H1 (cell line): ENCODE measurements around the gene PNMA8C. TPM values are rescaled to one million over a fixed set of nuclear protein-coding genes. Genes with fewer than 3 reads are reported as not detected.

ENCODE experiments used
- CTCF ChIA-PET: fragments of 300-600 bp; sonication (Branson Sonifier 250); formaldehyde crosslinking; loops from one replicate; lab custom pipeline; 2021; ENCODE audit not compliant: partially characterized antibody; lab: Charles Lee
- POLR2A ChIA-PET: fragments of 300-600 bp; sonication (Branson Sonifier 250); formaldehyde crosslinking; loops from one replicate; lab custom pipeline; 2021; ENCODE audit warnings: inconsistent platforms; ENCODE audit not compliant: partially characterized antibody; lab: Charles Lee
- DNase-seq, 2 experiments: peaks; one replicate each; pipeline versions ENCODE4 v3.0.0 to v3.0.0-alpha.2; 2010 to 2022; ENCODE audit warnings: low spot score in 2 of 2, low read depth in 1 of 2, mixed read lengths in 1 of 2
- FAIRE-seq: peaks from 2 replicates; lab custom pipeline; 2011; peaks lifted over from hg19 to GRCh38; lab: Jason Lieb, UNC
- H2AFZ ChIP-seq: 2 replicates; pipeline ENCODE4 v1.8.1; 2012; ENCODE audit warnings: low read length, inconsistent platforms
- H2AK5ac ChIP-seq: 2 replicates; pipeline ENCODE4 v1.6.1; 2013; ENCODE audit warnings: low read depth, low read length
- H2BK120ac ChIP-seq: replicated peaks from 2 replicates; pipeline ENCODE3; 2013; ENCODE audit warnings: low read depth, low read length, inconsistent platforms
- H2BK12ac ChIP-seq: 2 replicates; pipeline ENCODE4 v1.6.1; 2013; ENCODE audit warnings: low read depth, low read length
- H2BK15ac ChIP-seq: 2 replicates; pipeline ENCODE4 v1.6.1; 2013; ENCODE audit warnings: low read length
- H2BK20ac ChIP-seq: 2 replicates; pipeline ENCODE4 v1.6.1; 2013; ENCODE audit warnings: low read length
- H2BK5ac ChIP-seq: 2 replicates; pipeline ENCODE4 v1.6.1; 2013; ENCODE audit warnings: low read depth, low read length
- H3K14ac ChIP-seq: 2 replicates; pipeline ENCODE4 v1.6.1; 2013; ENCODE audit warnings: inconsistent platforms; ENCODE audit not compliant: insufficient read length
- H3K18ac ChIP-seq: 2 replicates; pipeline ENCODE4 v1.6.1; 2013; ENCODE audit warnings: low read length; ENCODE audit errors: extremely low read depth
- H3K23ac ChIP-seq: 2 replicates; pipeline ENCODE4 v1.6.1; 2013; ENCODE audit warnings: inconsistent platforms; ENCODE audit not compliant: insufficient read length
- H3K23me2 ChIP-seq: 2 replicates; pipeline ENCODE4 v1.6.1; 2013; ENCODE audit warnings: low read depth, low read length
- H3K27ac ChIP-seq: 2 replicates; pipeline ENCODE4 v1.6.1; 2011; ENCODE audit warnings: low read depth, low read length, inconsistent platforms
- H3K27me3 ChIP-seq, 4 experiments: replicated peaks in 1 of 4; 1 replicate in 1 of 4; 2 replicates in 3 of 4; pipeline versions ENCODE4 v1.6.1 to v1.8.1; 2011 to 2013; ENCODE audit warnings: low read length in 3 of 4, mild to moderate bottlenecking in 3 of 4, inconsistent platforms in 2 of 4, mixed read lengths in 2 of 4, moderate library complexity in 1 of 4; ENCODE audit not compliant: control insufficient read depth in 3 of 4, insufficient read depth in 3 of 4; ENCODE audit errors: extremely low read depth in 1 of 4
- H3K36me3 ChIP-seq, 4 experiments: 2 replicates each; pipeline versions ENCODE4 v1.6.1 to v1.8.1; 2011 to 2013; ENCODE audit warnings: mild to moderate bottlenecking in 4 of 4, low read length in 3 of 4, moderate library complexity in 2 of 4, control low read depth in 1 of 4, inconsistent platforms in 1 of 4; ENCODE audit not compliant: insufficient read depth in 4 of 4, control insufficient read depth in 2 of 4
- H3K4ac ChIP-seq: replicated peaks from 2 replicates; pipeline ENCODE3; 2013; ENCODE audit warnings: low read length, low read depth, mixed read lengths, inconsistent platforms; ENCODE audit not compliant: insufficient read length
- H3K4me1 ChIP-seq, 4 experiments: replicated peaks in 1 of 4; 1 replicate in 1 of 4; 2 replicates in 3 of 4; pipeline versions ENCODE4 v1.6.1 to v1.8.1; 2011 to 2013; ENCODE audit warnings: low read length in 3 of 4, inconsistent platforms in 2 of 4, mixed read lengths in 1 of 4; ENCODE audit not compliant: insufficient read depth in 4 of 4, control insufficient read depth in 3 of 4
- H3K4me2 ChIP-seq, 2 experiments: 2 replicates each; pipeline versions ENCODE4 v1.6.1 to v1.8.1; 2011 to 2013; ENCODE audit warnings: low read depth in 2 of 2, low read length in 2 of 2, control low read depth in 1 of 2, inconsistent platforms in 1 of 2, mild to moderate bottlenecking in 1 of 2; ENCODE audit not compliant: insufficient read depth in 1 of 2
- H3K4me3 ChIP-seq, 4 experiments: fragments of 200-600, 300-600 bp in 1 of 4; sonication (generic), shearing (Covaris generic), sonication (Bioruptor Twin) in 1 of 4; 2 replicates each; pipeline versions ENCODE4 v1.5.1 to v1.8.1; 2011 to 2016; ENCODE audit warnings: low read length in 4 of 4, low read depth in 3 of 4, control low read depth in 2 of 4, inconsistent platforms in 2 of 4, mild to moderate bottlenecking in 2 of 4, mixed read lengths in 1 of 4, moderate library complexity in 1 of 4; ENCODE audit not compliant: insufficient read depth in 2 of 4; ENCODE audit errors: extremely low read depth in 1 of 4
- H3K56ac ChIP-seq: replicated peaks from 2 replicates; pipeline ENCODE3; 2013; ENCODE audit warnings: low read depth, mild to moderate bottlenecking, mixed read lengths, low read length, inconsistent platforms; ENCODE audit not compliant: insufficient read length
- H3K79me1 ChIP-seq: 2 replicates; pipeline ENCODE4 v1.6.1; 2013; ENCODE audit warnings: low read depth, low read length, control low read depth
- H3K79me2 ChIP-seq, 2 experiments: 2 replicates each; pipeline versions ENCODE4 v1.6.1 to v1.8.1; 2012 to 2013; ENCODE audit warnings: low read length in 2 of 2, mild to moderate bottlenecking in 2 of 2, inconsistent platforms in 1 of 2; ENCODE audit not compliant: insufficient read depth in 2 of 2, control insufficient read depth in 1 of 2
- H3K9ac ChIP-seq, 4 experiments: replicated peaks in 1 of 4; 1 replicate in 1 of 4; 2 replicates in 3 of 4; pipeline versions ENCODE4 v1.6.1 to v1.8.1; 2011 to 2013; ENCODE audit warnings: low read depth in 3 of 4, low read length in 3 of 4, control low read depth in 2 of 4, mild to moderate bottlenecking in 2 of 4, moderate library complexity in 2 of 4, inconsistent platforms in 1 of 4; ENCODE audit errors: extremely low read depth in 1 of 4
- H3K9me3 ChIP-seq, 2 experiments: 2 replicates each; pipeline versions ENCODE4 v1.6.1 to v1.8.1; 2012 to 2013; ENCODE audit warnings: mild to moderate bottlenecking in 2 of 2, moderate library complexity in 2 of 2, control low read depth in 1 of 2, inconsistent platforms in 1 of 2, low read depth in 1 of 2, low read length in 1 of 2, mixed read lengths in 1 of 2; ENCODE audit not compliant: insufficient read depth in 2 of 2
- H4K20me1 ChIP-seq, 2 experiments: replicated peaks in 1 of 2; 2 replicates each; pipeline versions ENCODE3 to v1.8.1; 2011 to 2013; ENCODE audit warnings: inconsistent platforms in 2 of 2, low read length in 2 of 2, mild to moderate bottlenecking in 1 of 2; ENCODE audit not compliant: insufficient read depth in 2 of 2, control insufficient read depth in 1 of 2
- H4K5ac ChIP-seq: 2 replicates; pipeline ENCODE4 v1.6.1; 2013; ENCODE audit warnings: low read length, low read depth, mixed read lengths, inconsistent platforms; ENCODE audit not compliant: insufficient read length
- H4K8ac ChIP-seq: 2 replicates; pipeline ENCODE4 v1.8.0; 2013; ENCODE audit warnings: mild to moderate bottlenecking, moderate library complexity, low read length, inconsistent platforms; ENCODE audit not compliant: insufficient read depth; ENCODE audit errors: extremely low read depth
- H4K91ac ChIP-seq: replicated peaks from 2 replicates; pipeline ENCODE3; 2013; ENCODE audit warnings: low read length, mixed read lengths, inconsistent platforms; ENCODE audit not compliant: insufficient read length
- CBX8 ChIP-seq: fragments of 300-800, 300-1000 bp; sonication (generic); IDR thresholded peaks from 2 replicates; pipeline ENCODE4 v1.7.1; 2016; ENCODE audit warnings: low read depth, low read length, borderline replicate concordance
- CHD2 ChIP-seq: IDR thresholded peaks from 2 replicates; pipeline ENCODE4 v1.6.1; 2012; ENCODE audit warnings: low read length, improper control_type of control experiment
- CTCF ChIP-seq, 3 experiments: IDR thresholded peaks; 1 replicate in 2 of 3; 2 replicates in 1 of 3; pipeline versions ENCODE4 v1.5.1 to v1.6.1; 2011; ENCODE audit warnings: low read length in 3 of 3, mild to moderate bottlenecking in 3 of 3, inconsistent platforms in 2 of 3, low read depth in 1 of 3, moderate library complexity in 1 of 3; ENCODE audit not compliant: insufficient read depth in 1 of 3; ENCODE audit errors: control extremely low read depth in 1 of 3
- JUN ChIP-seq: IDR thresholded peaks from 2 replicates; pipeline ENCODE4 v1.6.1; 2011; ENCODE audit warnings: low read depth, mild to moderate bottlenecking, improper control_type of control experiment, low read length
- KDM4A ChIP-seq: IDR thresholded peaks from one replicate; pipeline ENCODE4 v1.7.1; 2012; ENCODE audit warnings: low read depth, mild to moderate bottlenecking, moderate library complexity, low read length, inconsistent platforms; ENCODE audit not compliant: severe bottlenecking
- NRF1 ChIP-seq: IDR thresholded peaks from 2 replicates; pipeline ENCODE4 v1.6.1; 2011; ENCODE audit warnings: mild to moderate bottlenecking, low read depth, low read length, improper control_type of control experiment
- POLR2AphosphoS5 ChIP-seq: IDR thresholded peaks from 2 replicates; pipeline ENCODE4 v1.6.1; 2011; ENCODE audit warnings: low read depth, low read length
- TEAD4 ChIP-seq: IDR thresholded peaks from 2 replicates; pipeline ENCODE4 v1.6.1; 2012; ENCODE audit warnings: low read depth, low read length, inconsistent platforms, mixed read lengths
- YY1 ChIP-seq: IDR thresholded peaks from 2 replicates; pipeline ENCODE4 v1.6.1; 2011; ENCODE audit warnings: low read depth, mild to moderate bottlenecking, low read length
- WGBS, 2 experiments: shearing (Covaris generic) in 1 of 2; methylation state at CpG; one replicate each; pipeline versions ENCODE4 v1.1.6 to v1.1.7; 2013 to 2015; ENCODE audit warnings: low lambda C conversion rate in 2 of 2, mixed read lengths in 2 of 2, inconsistent platforms in 1 of 2, low coverage in 1 of 2, missing lambda C conversion rate in 1 of 2; ENCODE audit not compliant: insufficient replicate concordance in 2 of 2, insufficient coverage in 1 of 2, insufficient read length in 1 of 2; ENCODE audit errors: extremely low coverage in 1 of 2, missing lambda C conversion rate in 1 of 2; 5-methylcytosine and 5-hydroxymethylcytosine counted together
- polyA plus RNA-seq, 7 experiments: library from polyadenylated mRNA; depleted of rRNA in 3 of 7; stranded (reverse) in 5 of 7; unstranded in 2 of 7; fragments of >200 nt in 5 of 7; fragments of 200-250 nt in 2 of 7; gene quantifications; 1 replicate in 5 of 7; 2 replicates in 1 of 7; 4 replicates in 1 of 7; pipeline versions ENCODE4 v1.2.1 to v1.2.3, GENCODE V29; 2011 to 2013; ENCODE audit warnings: missing spikeins in 2 of 7, mixed read lengths in 2 of 7
- total RNA-seq: library from RNA; stranded (reverse); fragmentation: NEBNext Ultra II Directional; extraction: Animal tissue kit (Norgen Biotek cat#: 25700); gene quantifications from 2 replicates; pipeline ENCODE4 v1.2.1, GENCODE V29; 2021

Gene PNMA8C
- total and polyA plus RNA-seq, 2 of the 8 experiments (the other 6 are each of a cell fraction or from before 2014, with no cell fraction given), result 0.53 to 1.8 TPM

- Histone ChIP-seq H4K8ac (no peak overlapping the region), H3K4me2 (peak overlapping the region; percentile 90 to 98), H2BK120ac (no peak overlapping the region), H3K79me2 (no peaks in the 10 kb centered on the region), H2BK5ac (peak overlapping the region; percentile 48; the same call in 1 of the 2 replicates), H2AFZ (peak overlapping the region; percentile 93), H3K23me2 (peaks cover 8% of the 10 kb centered on the region), H3K27ac (no peak overlapping the region), H4K91ac (peak overlapping the region; percentile 18), H3K23ac (no peak overlapping the region), H3K56ac (no peak overlapping the region), H2BK12ac (no peak overlapping the region), H3K4ac (no peak overlapping the region), H3K14ac (no peak overlapping the region), H2AK5ac (no peak overlapping the region), H2BK15ac (no peak overlapping the region), H3K18ac (peak overlapping the region; percentile 95; the same call in 1 of the 2 replicates), H3K9ac (peak overlapping the region in 2 of 4 experiments; percentile 17 to 20; a peak in 3 of 7 replicates), H3K4me3 (peak overlapping the region; percentile 69 to 84 (median 78)), H3K79me1 (no peaks in the 10 kb centered on the region), H2BK20ac (no peak overlapping the region), H3K4me1 (peaks cover 3 to 6% (median 5%) of the 10 kb centered on the region in 4 experiments; a peak in 6 of 7 replicates), H3K27me3 (peaks cover 0 to 20% (median 15%) of the 10 kb centered on the region in 4 experiments; a peak in 5 of 7 replicates), H3K36me3 (no peaks in the 10 kb centered on the region), H4K5ac (no peak overlapping the region), H4K20me1 (no peaks in the 10 kb centered on the region), H3K9me3 (no peaks in the 10 kb centered on the region)
- DNase-seq (peak in 1 of 2 experiments; percentile 91), FAIRE-seq (peak; percentile 77)
- 5% methylated on average over 32 of the region's 32 CpGs; no CpG with 5 or more reads in 1 of the 2 experiments for WGBS, 2 experiments
- CTCF ChIA-PET, result interaction anchor here (1.1 to 2.4 kb wide), 6 partner anchors 12 to 61 kb away, joined by 3 to 10 read pairs (median 4); no protein-coding TSS in a partner anchor
- POLR2A ChIA-PET, result interaction anchor here (1.1 to 1.2 kb wide), 2 partner anchors 22 to 30 kb away, joined by 3 read pairs; no protein-coding TSS in a partner anchor
- TF ChIP-seq POLR2AphosphoS5, result no peak
- TF ChIP-seq CBX8, result no peak
- peak; percentile 72 for TF ChIP-seq NRF1
- TF ChIP-seq YY1, result 0 out of 2 replicates have a peak, but pooled peaks have one; percentile 29
- peak; percentile 83 for TF ChIP-seq KDM4A
- TF ChIP-seq JUN, result no peak
- TF ChIP-seq TEAD4, result 0 out of 2 replicates have a peak, but pooled peaks have one; percentile 23
- no peak for TF ChIP-seq CHD2
- TF ChIP-seq CTCF (IDR thresholded peaks at IDR 0.05; ENCODE audit: control extremely low read depth in 1 of 3, insufficient read depth in 1 of 3, low read depth in 1 of 3, low read length in 3 of 3), result no peak
These were observed 2.1 kb downstream of the PNMA8C start for GRCh38 chr19:46426506-46427162.
